AG04450 (cell line): ENCODE measurements around the gene BIRC7. TPM values are rescaled to one million over a fixed set of nuclear protein-coding genes. Genes with fewer than 3 reads are reported as not detected.

ENCODE experiments used
- CTCF ChIA-PET: fragments of 300-600, 350-600 bp; formaldehyde crosslinking; extraction: SDS; loops from one replicate; lab custom pipeline; 2022; ENCODE audit warnings: antibody characterized with exemption, inconsistent platforms; lab: Charles Lee
- POLR2A ChIA-PET: fragments of 350-600 bp; formaldehyde crosslinking; extraction: SDS; loops from one replicate; lab custom pipeline; 2021; ENCODE audit warnings: antibody characterized with exemption, inconsistent platforms; lab: Yijun Ruan, JAX
- DNase-seq: peaks from one replicate; pipeline ENCODE4 v3.0.0-alpha.2; 2011; ENCODE audit warnings: low read depth, low spot score
- H3K27ac ChIP-seq: one replicate; pipeline ENCODE4 v1.5.1; 2012; ENCODE audit warnings: low read depth, low read length, control low read depth
- H3K27me3 ChIP-seq: one replicate; pipeline ENCODE4 v1.6.0; 2012; ENCODE audit warnings: low read length; ENCODE audit not compliant: control insufficient read depth, insufficient read depth
- H3K4me3 ChIP-seq: 2 replicates; pipeline ENCODE4 v1.5.1; 2011; ENCODE audit warnings: mild to moderate bottlenecking, low read depth, low read length, control low read depth
- H3K9me3 ChIP-seq: 2 replicates; pipeline ENCODE4 v1.5.1; 2012; ENCODE audit warnings: low read length; ENCODE audit not compliant: control insufficient read depth, insufficient read depth
- polyA plus RNA-seq: library from polyadenylated mRNA; depleted of rRNA; stranded (reverse); fragments of >200 nt; gene quantifications from 2 replicates; pipeline ENCODE4 v1.2.3, GENCODE V29; 2011
- TF ChIP-seq, protein P1 (sequence below): IDR thresholded peaks from 2 replicates; pipeline ENCODE4 v1.5.1; 2011; ENCODE audit warnings: low read depth, low read length, control low read depth, inconsistent platforms

Gene BIRC7
- polyA plus RNA-seq, 1 experiment = not detected

DNA sequence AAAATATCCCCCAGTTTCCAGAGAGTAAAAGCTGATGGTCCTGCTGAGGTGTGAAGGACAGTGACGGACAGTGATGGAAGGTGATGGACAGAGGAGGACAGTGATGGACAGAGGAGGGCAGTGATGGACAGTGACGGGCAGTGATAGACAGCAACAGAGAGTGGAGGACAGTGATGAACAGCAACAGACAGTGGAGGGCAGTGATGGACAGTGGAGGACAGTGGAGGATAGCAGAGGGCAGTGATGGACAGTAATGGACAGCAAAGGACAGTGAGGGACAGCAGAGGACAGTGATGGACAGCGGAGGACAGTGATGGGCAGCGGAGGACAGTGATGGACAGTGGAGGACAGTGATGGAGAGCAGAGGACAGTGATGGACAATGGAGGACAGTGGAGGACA lies 21.2 kb downstream of the BIRC7 start:
- TF ChIP-seq, protein P1, sequence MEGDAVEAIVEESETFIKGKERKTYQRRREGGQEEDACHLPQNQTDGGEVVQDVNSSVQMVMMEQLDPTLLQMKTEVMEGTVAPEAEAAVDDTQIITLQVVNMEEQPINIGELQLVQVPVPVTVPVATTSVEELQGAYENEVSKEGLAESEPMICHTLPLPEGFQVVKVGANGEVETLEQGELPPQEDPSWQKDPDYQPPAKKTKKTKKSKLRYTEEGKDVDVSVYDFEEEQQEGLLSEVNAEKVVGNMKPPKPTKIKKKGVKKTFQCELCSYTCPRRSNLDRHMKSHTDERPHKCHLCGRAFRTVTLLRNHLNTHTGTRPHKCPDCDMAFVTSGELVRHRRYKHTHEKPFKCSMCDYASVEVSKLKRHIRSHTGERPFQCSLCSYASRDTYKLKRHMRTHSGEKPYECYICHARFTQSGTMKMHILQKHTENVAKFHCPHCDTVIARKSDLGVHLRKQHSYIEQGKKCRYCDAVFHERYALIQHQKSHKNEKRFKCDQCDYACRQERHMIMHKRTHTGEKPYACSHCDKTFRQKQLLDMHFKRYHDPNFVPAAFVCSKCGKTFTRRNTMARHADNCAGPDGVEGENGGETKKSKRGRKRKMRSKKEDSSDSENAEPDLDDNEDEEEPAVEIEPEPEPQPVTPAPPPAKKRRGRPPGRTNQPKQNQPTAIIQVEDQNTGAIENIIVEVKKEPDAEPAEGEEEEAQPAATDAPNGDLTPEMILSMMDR = no peak
- H3K4me3 ChIP-seq = no peak overlapping the region
- H3K27me3 ChIP-seq = peaks cover 81% of the 10 kb centered on the region
- ChIA-PET POLR2A (no interaction called here), CTCF (no interaction called here)
- H3K9me3 ChIP-seq = peaks cover 10% of the 10 kb centered on the region; the same call in 1 of the 2 replicates
- no peak for DNase-seq
- no peak overlapping the region for H3K27ac ChIP-seq

DNA sequence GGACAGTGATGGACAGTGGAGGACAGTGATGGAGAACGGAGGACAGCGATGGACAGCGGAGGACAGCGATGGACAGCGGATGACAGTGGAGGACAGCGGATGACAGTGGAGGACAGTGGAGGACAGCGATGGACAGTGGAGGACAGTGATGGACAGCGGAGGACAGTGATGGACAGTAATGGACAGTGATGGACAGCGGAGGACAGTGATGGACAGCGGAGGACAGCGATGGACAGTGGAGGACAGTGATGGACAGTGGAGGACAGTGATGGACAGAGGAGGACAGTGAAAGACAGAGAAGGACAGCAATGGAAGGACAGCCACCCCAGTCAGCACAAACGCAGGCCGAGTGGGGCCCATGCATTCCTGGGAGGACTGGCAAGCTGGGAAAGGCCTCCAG lies 21.9 kb downstream of the BIRC7 start:
- Histone ChIP-seq H3K27me3 (peaks cover 83% of the 10 kb centered on the region), H3K4me3 (no peak overlapping the region), H3K9me3 (peaks cover 10% of the 10 kb centered on the region; the same call in 1 of the 2 replicates), H3K27ac (no peak overlapping the region)
- CTCF ChIA-PET = no interaction called here
- DNase-seq = no peak
- POLR2A ChIA-PET = no interaction called here
- TF ChIP-seq, protein P1 = no peak

DNA sequence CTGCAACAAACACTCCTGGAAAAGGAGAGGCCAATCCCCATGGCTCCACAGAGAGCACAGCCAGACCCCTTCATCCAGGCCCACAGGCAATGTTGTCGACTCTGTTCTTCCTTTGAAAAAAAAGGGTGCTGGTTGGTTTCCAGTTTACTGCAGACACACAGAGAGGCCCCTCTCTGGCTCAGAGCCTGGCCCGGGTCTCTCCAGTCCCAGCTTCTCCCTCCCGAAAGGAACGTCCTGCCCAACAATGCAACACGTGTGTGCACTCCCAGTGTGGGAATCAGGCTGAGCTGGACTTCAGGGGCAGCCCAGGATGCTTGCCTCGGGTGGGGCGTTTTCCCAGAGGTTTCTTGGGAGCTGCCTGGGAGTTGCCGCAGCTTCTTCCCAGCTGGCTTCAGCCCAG lies 23.1 kb downstream of the BIRC7 start:
- H3K4me3 ChIP-seq = no peak overlapping the region
- no peak for DNase-seq

DNA sequence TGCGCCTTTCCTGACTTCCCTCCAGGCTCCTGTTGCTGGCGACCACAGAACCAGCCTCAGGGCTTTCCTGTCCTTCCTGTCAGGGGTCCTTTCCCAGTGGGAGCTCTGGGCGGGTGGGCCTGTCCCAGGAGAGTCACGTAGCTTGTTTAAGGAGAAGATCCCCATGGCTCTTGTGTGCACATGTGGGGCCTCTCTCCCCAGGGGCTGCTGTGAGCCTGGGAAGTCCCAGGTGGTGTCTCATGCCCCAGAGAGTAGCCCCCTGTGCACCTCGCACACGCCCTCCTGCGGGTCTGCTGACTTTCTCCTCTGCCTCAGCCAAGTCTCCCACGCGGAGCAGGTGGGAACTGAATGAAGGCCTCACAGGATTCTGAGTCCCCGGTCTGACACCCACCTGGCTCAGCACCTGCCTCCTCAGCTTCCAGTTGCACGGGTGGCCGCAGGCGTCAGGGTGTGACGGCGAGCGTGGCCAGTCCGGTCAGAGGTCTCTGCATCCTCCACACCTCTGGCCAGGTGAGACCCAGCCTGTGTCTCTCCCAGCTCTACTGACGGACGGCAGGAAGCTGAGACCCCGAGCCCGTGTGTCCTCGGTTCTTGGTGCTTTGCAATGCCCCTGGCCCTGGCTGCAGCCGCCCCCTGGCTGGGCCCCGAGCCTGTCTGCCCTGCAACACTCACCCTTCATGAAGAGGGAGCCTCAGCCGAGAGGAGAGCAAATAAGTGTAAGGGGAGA lies 24.2 kb downstream of the BIRC7 start:
- Histone ChIP-seq H3K9me3 (peaks cover 9% of the 10 kb centered on the region; the same call in 1 of the 2 replicates), H3K4me3 (no peak overlapping the region), H3K27ac (no peak overlapping the region), H3K27me3 (peaks cover 87% of the 10 kb centered on the region)
- ChIA-PET CTCF (no interaction called here), POLR2A (no interaction called here)
- TF ChIP-seq, protein P1 = no peak
- no peak for DNase-seq

More for the DNA sequence above, 23.1 kb downstream of the BIRC7 start:
- POLR2A ChIA-PET = no interaction called here
- TF ChIP-seq, protein P1 = no peak
- peaks cover 84% of the 10 kb centered on the region for H3K27me3 ChIP-seq
- CTCF ChIA-PET = no interaction called here
- no peak overlapping the region for H3K27ac ChIP-seq
- peaks cover 10% of the 10 kb centered on the region; the same call in 1 of the 2 replicates for H3K9me3 ChIP-seq

DNA sequence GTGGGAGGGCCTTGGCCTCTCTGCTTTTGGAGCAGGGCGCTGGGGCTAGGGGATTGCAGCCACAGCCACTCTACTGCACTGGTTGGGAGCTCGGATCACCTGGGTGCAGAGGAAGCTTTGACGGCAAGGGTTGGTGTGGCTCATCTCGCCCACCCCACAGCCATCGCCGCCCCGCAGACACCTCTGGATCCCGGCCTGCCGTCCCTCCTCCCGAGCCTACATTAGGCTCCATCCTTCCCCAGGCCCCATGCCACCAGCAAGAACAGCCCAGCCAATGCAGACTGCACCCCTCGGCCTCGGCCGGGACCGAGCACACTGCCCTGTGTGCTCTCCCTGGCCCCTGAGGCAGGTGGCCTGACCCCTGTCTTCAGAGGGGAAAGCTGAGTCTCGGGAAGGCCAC lies 24.8 kb downstream of the BIRC7 start:
- Histone ChIP-seq H3K27ac (no peak overlapping the region), H3K4me3 (no peak overlapping the region), H3K27me3 (peaks cover 81% of the 10 kb centered on the region), H3K9me3 (peaks cover 7% of the 10 kb centered on the region; the same call in 1 of the 2 replicates)
- ChIA-PET CTCF (interaction anchor here (1.5 kb wide), 1 partner anchor 37 kb away, joined by 5 read pairs; no protein-coding TSS in a partner anchor), POLR2A (no interaction called here)
- no peak for DNase-seq
- TF ChIP-seq, protein P1 = no peak
